GM19328 (cell line): ENCODE measurements around the gene COL5A2.

Experiments used
- ATAC-seq: cut with Tn5 transposase; IDR thresholded peaks from one replicate; pipeline ENCODE4 v1.9.1; 2021; ENCODE audit warnings: mild to moderate bottlenecking, moderate library complexity; ENCODE audit not compliant: unreplicated experiment

Gene COL5A2

DNA sequence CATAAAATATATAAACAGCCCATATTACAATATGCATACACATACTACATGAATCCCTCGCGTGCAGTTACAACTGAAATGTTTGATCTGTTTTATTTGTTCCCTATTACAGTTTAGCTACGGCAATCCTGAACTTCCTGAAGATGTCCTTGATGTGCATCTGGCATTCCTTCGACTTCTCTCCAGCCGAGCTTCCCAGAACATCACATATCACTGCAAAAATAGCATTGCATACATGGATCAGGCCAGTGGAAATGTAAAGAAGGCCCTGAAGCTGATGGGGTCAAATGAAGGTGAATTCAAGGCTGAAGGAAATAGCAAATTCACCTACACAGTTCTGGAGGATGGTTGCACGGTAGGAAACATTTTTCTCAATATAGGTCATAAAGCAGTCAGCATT lies 169.0 kb downstream of the COL5A2 start:
- no peak for ATAC-seq

DNA sequence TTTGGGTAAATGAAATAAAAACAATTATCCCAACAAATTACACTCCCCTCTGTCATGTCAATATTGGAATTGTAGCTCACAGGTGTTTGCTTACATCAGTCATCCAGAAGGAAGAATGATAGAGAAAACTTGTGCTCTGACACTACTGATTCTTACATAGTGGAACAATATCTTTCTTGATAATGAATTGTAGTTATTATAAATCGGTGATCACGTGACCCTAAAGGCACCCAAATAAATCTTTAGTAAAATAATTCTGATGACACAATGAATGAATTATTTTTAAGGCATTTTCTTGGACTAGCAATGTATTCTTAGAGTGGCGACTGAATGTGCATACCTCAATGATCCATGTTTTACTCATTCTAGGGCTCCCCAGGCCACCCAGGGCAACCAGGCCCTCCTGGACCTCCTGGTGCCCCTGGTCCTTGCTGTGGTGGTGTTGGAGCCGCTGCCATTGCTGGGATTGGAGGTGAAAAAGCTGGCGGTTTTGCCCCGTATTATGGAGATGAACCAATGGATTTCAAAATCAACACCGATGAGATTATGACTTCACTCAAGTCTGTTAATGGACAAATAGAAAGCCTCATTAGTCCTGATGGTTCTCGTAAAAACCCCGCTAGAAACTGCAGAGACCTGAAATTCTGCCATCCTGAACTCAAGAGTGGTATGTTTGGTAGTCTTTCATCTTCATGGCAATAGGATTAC lies 170.9 kb downstream of the COL5A2 start:
- no peak for ATAC-seq

DNA sequence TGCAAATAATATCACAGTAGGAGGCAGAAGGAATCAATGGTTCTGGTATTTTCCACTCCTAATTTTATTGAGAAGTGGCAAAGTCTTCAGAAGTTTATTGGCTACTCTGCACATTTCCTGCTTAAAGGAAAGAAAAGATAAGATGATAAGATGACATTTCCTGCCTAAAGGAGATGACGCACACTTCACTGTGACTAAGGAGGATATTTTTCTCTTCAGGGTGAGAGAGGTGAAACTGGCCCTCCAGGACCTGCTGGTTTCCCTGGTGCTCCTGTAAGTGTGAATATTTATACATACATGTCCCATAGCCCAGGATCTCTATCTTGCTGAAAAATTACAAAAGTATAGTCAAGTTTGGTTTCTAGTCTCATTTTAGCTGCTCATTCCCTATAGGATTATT lies 177.5 kb downstream of the COL5A2 start:
- ATAC-seq = no peak

DNA sequence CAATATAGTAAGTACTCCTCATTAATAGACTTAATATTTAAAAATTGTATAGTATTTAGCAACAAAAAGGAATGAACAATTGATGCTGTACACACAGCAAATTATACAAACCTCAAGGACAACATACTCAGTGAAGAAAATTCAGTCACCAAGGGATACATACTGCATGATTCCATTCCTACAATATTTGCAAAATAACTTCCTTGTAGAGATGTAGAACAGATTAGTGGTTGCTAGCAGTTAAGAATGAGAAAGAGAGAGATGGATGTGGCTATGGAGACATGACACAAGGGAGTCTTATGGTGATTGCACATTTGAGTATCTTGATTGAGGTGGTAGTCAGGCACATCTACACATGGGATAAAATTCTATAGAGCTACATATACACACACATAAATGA lies 179.3 kb downstream of the COL5A2 start:
- ATAC-seq = no peak

DNA sequence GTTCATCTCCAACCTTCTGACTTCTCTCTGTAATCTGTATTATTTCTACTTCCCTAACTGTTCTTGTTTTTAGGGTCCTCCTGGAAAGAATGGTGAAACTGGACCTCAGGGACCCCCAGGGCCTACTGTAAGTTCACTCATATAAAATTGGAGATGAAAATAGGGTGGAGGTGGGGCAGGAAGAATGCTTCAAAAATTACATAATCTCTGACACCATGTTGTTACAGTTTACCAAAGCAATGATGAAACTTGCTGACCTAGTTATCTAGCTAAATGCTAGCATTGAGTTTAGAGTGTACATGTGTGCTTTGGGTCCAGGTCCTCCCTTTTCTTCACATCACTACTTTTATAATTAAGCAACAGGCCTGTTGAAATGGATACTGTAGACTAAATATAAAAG lies 182.3 kb downstream of the COL5A2 start:
- no peak for ATAC-seq

DNA sequence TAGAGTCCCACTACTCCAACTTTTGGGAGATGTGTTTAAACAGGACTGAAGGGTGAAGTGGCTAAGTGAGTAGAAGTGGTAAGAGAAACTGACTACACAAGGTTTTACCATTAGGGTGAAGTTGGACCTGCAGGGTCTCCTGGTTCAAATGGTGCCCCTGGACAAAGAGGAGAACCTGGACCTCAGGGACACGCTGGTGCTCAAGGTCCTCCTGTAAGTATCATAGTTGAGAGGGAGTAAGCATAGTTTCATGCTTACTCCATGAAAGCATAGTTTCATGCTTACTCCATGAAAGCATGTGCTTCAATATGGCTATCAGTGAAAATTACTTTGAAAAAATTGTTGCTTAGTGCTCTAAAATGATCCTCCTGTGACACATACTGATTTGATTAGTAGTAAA lies 186.3 kb downstream of the COL5A2 start:
- ATAC-seq = no peak

DNA sequence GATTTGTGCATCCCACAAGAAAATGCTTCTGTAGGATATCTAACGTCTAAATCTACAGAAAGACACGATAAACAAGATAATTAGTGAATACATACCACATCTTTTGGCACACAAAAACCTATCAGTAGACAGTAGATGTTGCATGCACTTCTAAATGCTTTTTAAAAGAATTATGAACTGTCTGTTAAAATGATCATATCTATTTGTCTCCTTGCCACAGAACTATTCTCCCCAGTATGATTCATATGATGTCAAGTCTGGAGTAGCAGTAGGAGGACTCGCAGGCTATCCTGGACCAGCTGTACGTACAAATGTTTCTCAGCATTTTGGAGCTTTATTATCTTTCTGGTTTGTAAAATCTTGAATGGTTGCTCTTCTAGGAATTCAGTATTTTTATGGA lies 192.7 kb downstream of the COL5A2 start:
- ATAC-seq = no peak

DNA sequence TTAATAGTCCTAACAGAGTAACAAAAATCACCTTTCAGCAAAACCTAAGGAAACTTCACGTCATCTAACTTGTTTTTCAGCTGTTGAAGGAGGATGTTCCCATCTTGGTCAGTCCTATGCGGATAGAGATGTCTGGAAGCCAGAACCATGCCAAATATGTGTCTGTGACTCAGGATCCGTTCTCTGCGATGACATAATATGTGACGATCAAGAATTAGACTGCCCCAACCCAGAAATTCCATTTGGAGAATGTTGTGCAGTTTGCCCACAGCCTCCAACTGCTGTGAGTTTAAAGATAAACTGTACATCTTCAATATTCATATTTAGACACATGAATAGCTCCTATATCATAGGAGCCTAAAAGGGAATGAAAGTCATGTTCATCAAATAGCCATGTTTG lies 194.9 kb downstream of the COL5A2 start:
- no peak for ATAC-seq

DNA sequence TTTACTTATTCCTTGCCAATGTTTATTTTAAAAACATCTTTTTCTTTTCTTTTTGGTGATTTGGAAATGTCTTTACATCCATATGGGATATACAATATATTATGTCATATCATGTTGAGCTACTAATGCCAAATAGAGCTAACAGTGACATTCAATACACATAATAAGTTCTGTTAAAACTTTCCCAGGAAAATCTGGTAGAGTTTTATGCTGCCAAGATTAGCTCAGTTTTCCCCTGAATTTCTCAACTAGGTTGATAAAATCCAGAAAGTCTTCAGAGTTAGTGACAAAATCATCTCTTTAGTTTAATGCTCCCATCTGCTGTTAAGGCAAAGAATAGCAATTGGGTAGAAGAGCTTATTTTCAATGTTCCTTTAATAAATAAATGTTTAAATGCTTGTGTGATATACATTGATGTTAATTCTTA lies 195.5 kb downstream of the COL5A2 start:
- no peak for ATAC-seq

DNA sequence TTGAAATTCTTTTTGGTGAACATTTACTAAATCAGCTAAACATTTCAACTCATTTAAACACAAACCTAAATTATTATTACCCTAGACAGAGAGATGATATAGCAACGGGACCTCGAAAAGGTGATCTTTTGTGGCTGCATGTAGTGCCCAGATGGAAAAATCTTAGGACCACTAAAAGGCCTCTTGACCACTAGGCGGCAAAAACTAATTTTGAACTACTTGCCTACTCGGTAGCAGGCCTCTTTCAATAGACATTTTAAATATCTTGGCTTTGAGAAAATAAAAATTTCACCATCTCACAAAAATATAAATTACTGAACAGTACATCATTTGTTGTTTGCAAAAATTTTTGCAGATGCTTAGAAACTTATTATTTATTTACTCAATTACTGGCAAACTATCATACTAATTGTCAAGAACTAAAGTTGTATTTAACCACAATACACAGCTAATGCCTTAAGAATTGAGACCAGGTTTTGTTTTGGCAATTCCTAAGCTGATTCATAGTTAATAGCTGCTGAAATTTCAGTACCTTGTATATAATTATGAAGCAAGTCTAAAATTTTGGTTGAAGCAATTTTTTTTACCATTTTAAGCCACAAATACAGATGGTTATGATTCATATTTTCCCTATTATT lies 196.0 kb downstream of the COL5A2 start:
- no peak for ATAC-seq
